Measurements from ENCODE around the gene NCBP2.

NCBP2 gene

GRCh38 chr3:196942226-196942914, at the start of gene NCBP2:
Gene NCBP2 (minus strand): TSS chr3:196942528. CDS start chr3:196942503, 25 bp downstream.
- Histone ChIP-seq H3K9ac (ENCODE audit: low read depth, low read length) (peak within 1 kb of the TSS; percentile 99), H3K4me3 (ENCODE audit: low read depth, low read length) (peak within 1 kb of the TSS; percentile 99), H3K27me3 (ENCODE audit: control insufficient read depth, insufficient read depth, low read length) (no peaks in the 10 kb centered on the region), H3K36me3 (ENCODE audit: control insufficient read depth, insufficient read depth, low read length) (peaks cover 25% of the 10 kb centered on the region), H3K4me1 (ENCODE audit: control insufficient read depth, insufficient read depth, low read length) (peaks cover 2% of the 10 kb centered on the region), H3K9me3 (ENCODE audit: control insufficient read depth, insufficient read depth, low read length) (no peaks in the 10 kb centered on the region)

DNA sequence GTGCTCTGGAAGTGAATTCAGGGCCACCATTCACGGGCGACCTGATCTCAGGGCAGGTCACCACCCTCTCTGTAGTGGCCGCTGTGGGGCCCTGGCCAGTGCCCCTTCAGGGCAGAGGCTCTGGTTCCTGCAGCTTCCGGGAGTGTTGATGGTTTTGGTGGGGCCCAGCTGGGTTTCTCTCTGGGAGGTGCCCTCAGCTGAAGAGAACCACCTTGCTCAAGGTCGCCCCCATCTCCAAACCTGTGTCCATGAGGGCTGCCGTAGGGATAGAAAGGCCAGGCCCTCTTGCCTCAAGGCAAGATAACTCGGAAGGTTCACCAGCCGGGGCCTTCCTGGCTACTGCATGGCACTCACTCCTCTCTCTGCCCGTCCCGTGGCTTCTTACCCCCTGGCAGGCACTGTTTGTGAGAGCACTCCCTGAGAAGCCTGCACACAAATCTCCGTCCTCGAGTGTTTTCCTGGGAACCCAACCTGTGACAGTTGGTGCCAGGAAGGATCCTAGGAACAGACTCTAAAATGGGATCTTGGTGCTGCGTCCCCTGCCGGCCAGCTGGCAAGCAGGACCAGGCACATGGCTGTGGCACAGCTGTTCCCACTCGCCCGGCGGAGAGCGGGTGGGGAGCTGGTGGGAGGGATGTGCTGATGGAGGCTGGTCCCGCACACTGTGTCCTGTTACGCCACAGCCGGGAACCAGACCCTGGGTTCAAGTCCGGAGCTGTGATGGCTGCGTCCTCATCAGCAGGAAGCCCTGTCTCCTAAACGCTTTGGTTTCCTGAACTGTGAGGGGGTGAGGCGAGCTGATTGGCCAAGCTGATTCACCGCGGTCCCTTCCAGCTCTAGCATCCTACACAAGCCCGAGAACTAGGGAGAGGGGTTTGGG, 49.5 kb upstream of the NCBP2 start:
- Histone ChIP-seq H3K9me3 (ENCODE audit: control insufficient read depth, insufficient read depth, low read length) (no peaks in the 10 kb centered on the region), H3K27me3 (ENCODE audit: control insufficient read depth, insufficient read depth, low read length) (no peaks in the 10 kb centered on the region), H3K4me3 (ENCODE audit: low read depth, low read length) (no peak overlapping the region), H3K4me1 (ENCODE audit: control insufficient read depth, insufficient read depth, low read length) (no peaks in the 10 kb centered on the region), H3K36me3 (ENCODE audit: control insufficient read depth, insufficient read depth, low read length) (no peaks in the 10 kb centered on the region), H3K9ac (ENCODE audit: low read depth, low read length) (no peak overlapping the region)

- Histone ChIP-seq H3K36me3 (ENCODE audit: control insufficient read depth, insufficient read depth, low read length) (no peaks in the 10 kb centered on the region), H3K9me3 (ENCODE audit: control insufficient read depth, insufficient read depth, low read length) (no peaks in the 10 kb centered on the region), H3K27me3 (ENCODE audit: control insufficient read depth, insufficient read depth, low read length) (no peaks in the 10 kb centered on the region), H3K4me1 (ENCODE audit: control insufficient read depth, insufficient read depth, low read length) (no peaks in the 10 kb centered on the region), H3K4me3 (ENCODE audit: low read depth, low read length) (no peak overlapping the region), H3K9ac (ENCODE audit: low read depth, low read length) (no peak overlapping the region)
Observed at GRCh38 chr3:196990601-196991007, 48.3 kb upstream of the NCBP2 start.

DNA sequence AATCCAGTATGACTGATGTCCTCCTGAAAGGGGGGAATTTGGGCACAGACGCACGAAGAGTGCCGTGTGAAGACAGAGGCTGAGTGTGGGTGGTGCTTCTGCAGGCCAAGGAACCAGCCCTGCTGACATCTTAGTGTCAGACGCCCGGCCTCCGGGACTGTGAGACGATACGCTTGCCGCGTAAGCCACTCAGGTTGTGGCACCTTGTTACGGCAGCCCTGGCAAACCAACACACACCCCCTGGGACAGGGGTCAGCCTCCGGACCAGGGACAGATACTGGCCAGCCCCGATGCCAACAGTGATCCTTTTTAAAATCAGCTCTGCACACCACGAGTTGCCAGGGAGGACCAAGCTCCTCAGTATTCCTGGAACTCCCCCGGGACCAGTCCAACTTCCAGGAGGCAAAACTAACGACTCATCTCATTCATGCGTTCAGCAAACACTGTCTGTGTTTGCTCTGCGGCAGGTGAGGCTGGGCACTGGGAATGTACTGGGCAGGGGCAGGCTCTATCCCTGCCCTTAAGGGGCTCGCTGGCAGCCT, 47.5 kb upstream of the NCBP2 start:
- H3K4me1 ChIP-seq (ENCODE audit: control insufficient read depth, insufficient read depth, low read length), result no peaks in the 10 kb centered on the region
- no peak overlapping the region for H3K4me3 ChIP-seq (ENCODE audit: low read depth, low read length)
- H3K9me3 ChIP-seq (ENCODE audit: control insufficient read depth, insufficient read depth, low read length), result no peaks in the 10 kb centered on the region
- H3K9ac ChIP-seq (ENCODE audit: low read depth, low read length), result no peak overlapping the region
- no peaks in the 10 kb centered on the region for H3K36me3 ChIP-seq (ENCODE audit: control insufficient read depth, insufficient read depth, low read length)
- no peaks in the 10 kb centered on the region for H3K27me3 ChIP-seq (ENCODE audit: control insufficient read depth, insufficient read depth, low read length)

DNA sequence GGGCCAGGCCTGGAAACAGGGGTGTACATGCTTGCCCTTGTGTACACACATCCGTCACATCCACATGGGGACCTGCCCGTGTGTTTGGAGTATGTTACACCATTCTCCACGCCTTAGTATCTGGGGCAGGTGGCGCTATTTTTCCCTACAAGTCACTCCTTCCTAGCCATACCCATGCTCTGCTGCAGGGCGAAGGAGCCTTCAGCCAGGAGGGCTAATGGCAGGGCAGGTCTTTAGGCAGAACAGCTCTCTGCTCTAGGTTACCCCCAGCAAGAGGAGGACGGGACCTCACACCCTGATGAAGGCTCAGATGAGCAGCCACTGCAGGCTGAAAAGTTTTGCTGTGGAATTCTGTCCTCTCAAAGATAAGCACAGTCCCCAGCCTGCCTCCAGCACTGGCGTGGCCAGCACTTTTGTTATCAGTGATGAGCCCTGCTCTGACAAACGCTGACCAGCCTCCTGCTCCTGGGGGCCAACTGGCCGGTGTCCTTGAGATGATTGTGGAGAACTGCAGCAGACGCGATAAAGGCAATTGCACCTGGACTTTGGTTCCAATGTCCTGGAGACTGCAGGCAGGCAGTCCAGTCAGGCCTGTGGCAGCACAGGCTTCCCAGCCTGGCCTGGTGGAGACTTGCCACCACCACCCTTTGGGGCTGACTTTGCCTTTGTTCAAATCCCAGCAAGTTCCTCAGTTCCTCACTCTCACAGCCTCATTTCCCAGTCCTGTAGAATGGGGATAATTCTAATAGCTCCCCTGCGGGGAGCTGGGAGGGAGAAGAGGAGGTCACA, 46.1 kb upstream of the NCBP2 start:
- H3K27me3 ChIP-seq (ENCODE audit: control insufficient read depth, insufficient read depth, low read length), result no peaks in the 10 kb centered on the region
- H3K9me3 ChIP-seq (ENCODE audit: control insufficient read depth, insufficient read depth, low read length), result no peaks in the 10 kb centered on the region
- H3K36me3 ChIP-seq (ENCODE audit: control insufficient read depth, insufficient read depth, low read length), result no peaks in the 10 kb centered on the region
- no peak overlapping the region for H3K9ac ChIP-seq (ENCODE audit: low read depth, low read length)
- H3K4me3 ChIP-seq (ENCODE audit: low read depth, low read length), result no peak overlapping the region
- no peaks in the 10 kb centered on the region for H3K4me1 ChIP-seq (ENCODE audit: control insufficient read depth, insufficient read depth, low read length)

- Histone ChIP-seq H3K9me3 (ENCODE audit: control insufficient read depth, insufficient read depth, low read length) (no peaks in the 10 kb centered on the region), H3K9ac (ENCODE audit: low read depth, low read length) (no peak overlapping the region)
Observed at GRCh38 chr3:196987022-196987421, 44.7 kb upstream of the NCBP2 start.

GRCh38 chr3:196985954-196986885, 43.9 kb upstream of the NCBP2 start:
- Histone ChIP-seq H3K4me3 (ENCODE audit: low read depth, low read length) (no peak overlapping the region), H3K36me3 (ENCODE audit: control insufficient read depth, insufficient read depth, low read length) (no peaks in the 10 kb centered on the region), H3K9ac (ENCODE audit: low read depth, low read length) (no peak overlapping the region), H3K9me3 (ENCODE audit: control insufficient read depth, insufficient read depth, low read length) (no peaks in the 10 kb centered on the region), H3K27me3 (ENCODE audit: control insufficient read depth, insufficient read depth, low read length) (no peaks in the 10 kb centered on the region), H3K4me1 (ENCODE audit: control insufficient read depth, insufficient read depth, low read length) (no peaks in the 10 kb centered on the region)

More at GRCh38 chr3:196987022-196987421, 44.7 kb upstream of the NCBP2 start:
- Histone ChIP-seq H3K4me1 (ENCODE audit: control insufficient read depth, insufficient read depth, low read length) (no peaks in the 10 kb centered on the region), H3K36me3 (ENCODE audit: control insufficient read depth, insufficient read depth, low read length) (no peaks in the 10 kb centered on the region), H3K27me3 (ENCODE audit: control insufficient read depth, insufficient read depth, low read length) (no peaks in the 10 kb centered on the region), H3K4me3 (ENCODE audit: low read depth, low read length) (no peak overlapping the region)

DNA sequence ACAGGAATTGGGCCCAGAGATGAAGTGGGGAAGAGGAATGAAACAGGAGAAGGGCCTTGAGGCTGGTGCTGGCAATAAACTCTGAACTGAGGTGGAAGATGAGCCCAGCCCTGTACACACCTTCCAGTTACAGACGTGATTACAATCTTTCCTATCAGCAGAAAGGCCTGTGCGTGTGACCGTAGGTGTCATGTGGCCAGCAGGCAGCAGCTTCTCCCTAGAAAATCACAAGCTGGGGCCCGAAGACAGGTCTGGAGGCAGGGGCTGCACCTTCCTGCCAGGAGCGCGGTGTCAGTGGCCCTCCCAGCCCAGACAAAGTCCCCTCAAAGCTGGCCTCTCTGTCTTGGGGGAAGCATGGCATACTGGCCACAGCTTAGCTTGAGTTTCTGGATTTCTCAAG, 43.0 kb upstream of the NCBP2 start:
- H3K9me3 ChIP-seq (ENCODE audit: control insufficient read depth, insufficient read depth, low read length), result no peaks in the 10 kb centered on the region
- no peak overlapping the region for H3K4me3 ChIP-seq (ENCODE audit: low read depth, low read length)
- no peaks in the 10 kb centered on the region for H3K27me3 ChIP-seq (ENCODE audit: control insufficient read depth, insufficient read depth, low read length)
- H3K4me1 ChIP-seq (ENCODE audit: control insufficient read depth, insufficient read depth, low read length), result no peaks in the 10 kb centered on the region
- no peaks in the 10 kb centered on the region for H3K36me3 ChIP-seq (ENCODE audit: control insufficient read depth, insufficient read depth, low read length)
- H3K9ac ChIP-seq (ENCODE audit: low read depth, low read length), result no peak overlapping the region

- H3K36me3 ChIP-seq (ENCODE audit: control insufficient read depth, insufficient read depth, low read length), result no peaks in the 10 kb centered on the region
- no peak overlapping the region for H3K9ac ChIP-seq (ENCODE audit: low read depth, low read length)
- H3K4me3 ChIP-seq (ENCODE audit: low read depth, low read length), result no peak overlapping the region
- no peaks in the 10 kb centered on the region for H3K4me1 ChIP-seq (ENCODE audit: control insufficient read depth, insufficient read depth, low read length)
- no peaks in the 10 kb centered on the region for H3K9me3 ChIP-seq (ENCODE audit: control insufficient read depth, insufficient read depth, low read length)
- no peaks in the 10 kb centered on the region for H3K27me3 ChIP-seq (ENCODE audit: control insufficient read depth, insufficient read depth, low read length)
Observed at GRCh38 chr3:196983186-196983585, 40.9 kb upstream of the NCBP2 start.

DNA sequence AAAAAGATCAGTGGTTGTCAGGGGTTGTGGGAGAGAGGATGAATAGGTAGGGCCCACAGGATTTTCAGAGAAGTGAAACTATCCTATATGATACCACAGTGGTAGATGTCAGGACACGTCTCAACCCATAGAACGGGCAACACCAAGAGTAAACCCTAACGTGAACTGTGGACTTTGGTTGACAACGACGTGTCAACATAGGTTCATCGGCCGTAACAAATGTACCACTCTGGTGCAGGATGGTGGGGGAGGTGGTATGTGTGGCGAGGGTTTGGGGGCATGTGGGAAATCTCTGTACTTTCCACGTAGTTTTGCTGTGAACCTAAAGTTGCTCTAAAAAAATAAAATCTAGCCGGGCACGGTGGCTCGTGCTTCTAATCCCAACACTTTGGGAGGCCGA, 39.3 kb upstream of the NCBP2 start:
- no peaks in the 10 kb centered on the region for H3K9me3 ChIP-seq (ENCODE audit: control insufficient read depth, insufficient read depth, low read length)
- H3K9ac ChIP-seq (ENCODE audit: low read depth, low read length), result no peak overlapping the region
- H3K4me3 ChIP-seq (ENCODE audit: low read depth, low read length), result no peak overlapping the region
- no peaks in the 10 kb centered on the region for H3K4me1 ChIP-seq (ENCODE audit: control insufficient read depth, insufficient read depth, low read length)
- H3K27me3 ChIP-seq (ENCODE audit: control insufficient read depth, insufficient read depth, low read length), result no peaks in the 10 kb centered on the region
- H3K36me3 ChIP-seq (ENCODE audit: control insufficient read depth, insufficient read depth, low read length), result no peaks in the 10 kb centered on the region

All from iPS-15b (cell line).